Peyer's patch (tissue), 4 donors: ENCODE results near the gene ARHGAP11A.

Experiments
- CTCF ChIP-seq, 6 experiments: fragments of 450-650 bp in 4 of 6; fragments of 200-600 bp in 2 of 6; sonication (generic) in 1 of 6; IDR thresholded peaks; one replicate each; pipeline ENCODE4 v1.5.1; 2017 to 2019; ENCODE audit warnings: antibody characterized with exemption in 6 of 6, mild to moderate bottlenecking in 3 of 6, moderate library complexity in 1 of 6
- POLR2A ChIP-seq, 2 donors: fragments of 450-650 bp; IDR thresholded peaks; one replicate each; pipeline ENCODE4 v1.5.1; 2017; ENCODE audit warnings: antibody characterized with exemption in 2 of 2, mild to moderate bottlenecking in 2 of 2, moderate library complexity in 2 of 2

- TF ChIP-seq CTCF (IDR thresholded peaks at IDR 0.05) (peak in 2 of 6 experiments; percentile 9 to 26), POLR2A (IDR thresholded peaks at IDR 0.05) (no peak)
Measured at GRCh38 chr15:32649342-32649741, 34.0 kb downstream of the ARHGAP11A start.
